Natural killer cell (primary cell): ENCODE measurements around the gene CASP8. TPM values are rescaled to one million over a fixed set of nuclear protein-coding genes. Genes with fewer than 3 reads are reported as not detected.

Source experiments
- ATAC-seq, 3 donors: fragments of 150-1000 bp in 2 of 3; fragments of 200-7000 bp in 1 of 3; cut with Tn5 transposase; 1 replicate in 1 of 3; 2 replicates in 2 of 3; pipeline ENCODE4 v1.10.0; 2021; ENCODE audit warnings: mild to moderate bottlenecking in 2 of 3, moderate library complexity in 2 of 3
- DNase-seq, 2 donors: peaks; one replicate each; pipeline versions ENCODE4 v3.0.0 to v3.0.0-alpha.2; 2013 to 2021; ENCODE audit warnings: mixed read lengths in 1 of 2
- H3K27ac ChIP-seq: one replicate; pipeline ENCODE4 v1.5.1; 2013; ENCODE audit warnings: mild to moderate bottlenecking, low read length
- H3K27me3 ChIP-seq: one replicate; pipeline ENCODE4 v1.6.1; 2013; ENCODE audit warnings: low read length; ENCODE audit not compliant: control insufficient read depth, insufficient read depth
- H3K36me3 ChIP-seq: one replicate; pipeline ENCODE4 v1.6.1; 2013; ENCODE audit warnings: low read length; ENCODE audit not compliant: control insufficient read depth, insufficient read depth
- H3K4me1 ChIP-seq: one replicate; pipeline ENCODE4 v1.6.1; 2013; ENCODE audit warnings: low read length; ENCODE audit not compliant: control insufficient read depth, insufficient read depth
- H3K4me3 ChIP-seq: one replicate; pipeline ENCODE4 v1.5.1; 2013; ENCODE audit warnings: low read length
- H3K9me3 ChIP-seq: one replicate; pipeline ENCODE4 v1.6.1; 2013; ENCODE audit warnings: low read length; ENCODE audit not compliant: control insufficient read depth, insufficient read depth
- H3K27ac Mint-ChIP-seq, 2 donors: one replicate each; pipeline ENCODE4 v1.8.0; 2022; ENCODE audit warnings: mild to moderate bottlenecking in 2 of 2, mixed read lengths in 2 of 2, moderate library complexity in 1 of 2
- H3K27me3 Mint-ChIP-seq, 2 donors: one replicate each; pipeline ENCODE4 v1.8.0; 2022; ENCODE audit warnings: low read depth in 2 of 2, mixed read lengths in 2 of 2
- H3K36me3 Mint-ChIP-seq: one replicate; pipeline ENCODE4 v1.8.0; 2022; ENCODE audit warnings: mixed read lengths
- H3K4me1 Mint-ChIP-seq, 2 donors: one replicate each; pipeline ENCODE4 v1.8.0; 2022; ENCODE audit warnings: mixed read lengths in 2 of 2
- H3K4me3 Mint-ChIP-seq: one replicate; pipeline ENCODE4 v1.8.0; 2022; ENCODE audit warnings: mild to moderate bottlenecking, moderate library complexity, mixed read lengths
- H3K9me3 Mint-ChIP-seq, 2 donors: one replicate each; pipeline ENCODE4 v1.8.0; 2022; ENCODE audit warnings: mixed read lengths in 2 of 2
- CTCF ChIP-seq: fragments of 200-600 bp; IDR thresholded peaks from one replicate; pipeline ENCODE4 v1.8.0; 2022; ENCODE audit warnings: antibody characterized with exemption
- WGBS: methylation state at CpG from one replicate; pipeline ENCODE4 v1.1.7; 2013; ENCODE audit warnings: missing lambda C conversion rate; ENCODE audit not compliant: insufficient coverage; 5-methylcytosine and 5-hydroxymethylcytosine counted together
- intact Hi-C: fragments of 100-400 bp; cut with micrococcal nuclease; formaldehyde crosslinking; loops from one replicate; pipeline ENCODE4 v1.14.2; 2022
- total RNA-seq, 4 donors: library from RNA; stranded (reverse); fragments of 120-200 nt in 1 of 4; gene quantifications; one replicate each; pipeline versions ENCODE4 v1.2.3 to v1.2.4, GENCODE V29; 2013 to 2022

CASP8 gene
- total RNA-seq, 3 donors from 2014 or later (not counting 1 experiment from before 2014, with no cell fraction given): 218 to 404 (median 347) TPM

- Mint-ChIP-seq H3K4me1 (peaks cover 41 to 55% of the 10 kb centered on the region in 2 donors), H3K4me3 (peak overlapping the region; percentile 76), H3K36me3 (no peaks in the 10 kb centered on the region), H3K9me3 (no peaks in the 10 kb centered on the region), H3K27ac (peak overlapping the region; percentile 85 to 89), H3K27me3 (no peaks in the 10 kb centered on the region)
- H3K4me1 ChIP-seq: peaks cover 20% of the 10 kb centered on the region
- no peaks in the 10 kb centered on the region for H3K36me3 ChIP-seq
- peak overlapping the region; percentile 6 for H3K27ac ChIP-seq
- 50% methylated on average over 2 of the region's 3 CpGs for WGBS
- TF ChIP-seq CTCF: no peak
- intact Hi-C loops: no loop called here
- no peak overlapping the region for H3K4me3 ChIP-seq
- ATAC-seq (no peak), DNase-seq (no peak)
- no peaks in the 10 kb centered on the region for H3K27me3 ChIP-seq
- H3K9me3 ChIP-seq: no peaks in the 10 kb centered on the region
These were observed 31.9 kb upstream of the CASP8 start for GRCh38 chr2:201228271-201228911.

- Histone ChIP-seq H3K27ac (peak overlapping the region; percentile 6), H3K27me3 (no peaks in the 10 kb centered on the region), H3K4me3 (no peak overlapping the region), H3K9me3 (no peaks in the 10 kb centered on the region), H3K4me1 (peaks cover 22% of the 10 kb centered on the region), H3K36me3 (no peaks in the 10 kb centered on the region)
- peak overlapping the region; percentile 85 to 89 for H3K27ac Mint-ChIP-seq
- peak overlapping the region; percentile 76 for H3K4me3 Mint-ChIP-seq
- no peak for TF ChIP-seq CTCF
- H3K36me3 Mint-ChIP-seq: no peaks in the 10 kb centered on the region
- WGBS: 21% methylated on average over 12 of the region's 12 CpGs
- H3K27me3 Mint-ChIP-seq: no peaks in the 10 kb centered on the region
- peak in 1 of 2 donors; percentile 33 for DNase-seq
- H3K4me1 Mint-ChIP-seq: peaks cover 43 to 57% of the 10 kb centered on the region in 2 donors
- intact Hi-C loops: no loop called here
- H3K9me3 Mint-ChIP-seq: no peaks in the 10 kb centered on the region
- ATAC-seq: no peak
These were observed 31.4 kb upstream of the CASP8 start for GRCh38 chr2:201228912-201229290.

- Histone ChIP-seq H3K27ac (peak overlapping the region; percentile 13), H3K4me3 (no peak overlapping the region), H3K4me1 (peaks cover 38% of the 10 kb centered on the region), H3K36me3 (no peaks in the 10 kb centered on the region), H3K9me3 (no peaks in the 10 kb centered on the region), H3K27me3 (no peaks in the 10 kb centered on the region)
- H3K9me3 Mint-ChIP-seq: no peaks in the 10 kb centered on the region
- H3K27ac Mint-ChIP-seq: peak overlapping the region; percentile 97
- no peaks in the 10 kb centered on the region for H3K27me3 Mint-ChIP-seq
- intact Hi-C loops: loop anchor here (1.0 to 10.0 kb wide), 5 partner anchors 19 to 331 kb away; partner anchors contain the start of genes CASP10, STRADB and TRAK2
- peaks cover 67 to 71% of the 10 kb centered on the region in 2 donors for H3K4me1 Mint-ChIP-seq
- ATAC-seq (peak; percentile 68 to 85 (median 71)), DNase-seq (peak; percentile 81 to 97)
- H3K4me3 Mint-ChIP-seq: peak overlapping the region; percentile 93
- H3K36me3 Mint-ChIP-seq: no peaks in the 10 kb centered on the region
- peak; percentile 96 for TF ChIP-seq CTCF
- under 1% methylated on average over 7 of the region's 8 CpGs for WGBS
These were observed 28.4 kb upstream of the CASP8 start for GRCh38 chr2:201231781-201232466.
